ENCODE data around the gene NAP1L5.

Gene NAP1L5

GRCh38 chr4:88736264-88736663, 38.6 kb upstream of the NAP1L5 start:
- WGBS, 2 experiments (ENCODE audit: insufficient coverage in 2 of 2), result 80 to 100% methylated on average over 3 of the region's 3 CpGs
- peaks cover 34% of the 10 kb centered on the region for H3K36me3 ChIP-seq (ENCODE audit: control insufficient read depth, insufficient read depth, low read length)
- H3K27ac ChIP-seq (ENCODE audit: low read depth, low read length, severe bottlenecking), result no peak overlapping the region
- no peaks in the 10 kb centered on the region for H3K9me3 ChIP-seq (ENCODE audit: control insufficient read depth, low read length)
- H3K4me3 ChIP-seq (ENCODE audit: extremely low read depth, insufficient read depth, low read length, poor library complexity, severe bottlenecking), result no peak overlapping the region
- H3K4me1 ChIP-seq (ENCODE audit: control insufficient read depth, insufficient read depth, low read length, poor library complexity, severe bottlenecking), result no peaks in the 10 kb centered on the region

- H3K9me3 ChIP-seq (ENCODE audit: control insufficient read depth, low read length), result no peaks in the 10 kb centered on the region
- H3K27ac ChIP-seq (ENCODE audit: low read depth, low read length, severe bottlenecking), result no peak overlapping the region
- H3K36me3 ChIP-seq (ENCODE audit: control insufficient read depth, insufficient read depth, low read length), result peaks cover 34% of the 10 kb centered on the region
- H3K4me3 ChIP-seq (ENCODE audit: extremely low read depth, insufficient read depth, low read length, poor library complexity, severe bottlenecking), result no peak overlapping the region
- H3K4me1 ChIP-seq (ENCODE audit: control insufficient read depth, insufficient read depth, low read length, poor library complexity, severe bottlenecking), result no peaks in the 10 kb centered on the region
- no CpG with 5 or more reads among the region's 1 CpG for WGBS, 2 experiments (ENCODE audit: insufficient coverage in 2 of 2)
Observed at GRCh38 chr4:88735564-88735963, 37.9 kb upstream of the NAP1L5 start.

- Histone ChIP-seq H3K9me3 (ENCODE audit: control insufficient read depth, low read length) (no peaks in the 10 kb centered on the region), H3K27ac (ENCODE audit: low read depth, low read length, severe bottlenecking) (no peak overlapping the region), H3K36me3 (ENCODE audit: control insufficient read depth, insufficient read depth, low read length) (peaks cover 39% of the 10 kb centered on the region), H3K4me1 (ENCODE audit: control insufficient read depth, insufficient read depth, low read length, poor library complexity, severe bottlenecking) (no peaks in the 10 kb centered on the region), H3K4me3 (ENCODE audit: extremely low read depth, insufficient read depth, low read length, poor library complexity, severe bottlenecking) (no peak overlapping the region)
- 93 to 95% methylated on average over 3 of the region's 3 CpGs for WGBS, 2 experiments (ENCODE audit: insufficient coverage in 2 of 2)
Observed at GRCh38 chr4:88734403-88734949, 36.8 kb upstream of the NAP1L5 start.

GRCh38 chr4:88732714-88733368, 35.2 kb upstream of the NAP1L5 start:
- peaks cover 41% of the 10 kb centered on the region for H3K36me3 ChIP-seq (ENCODE audit: control insufficient read depth, insufficient read depth, low read length)
- no peaks in the 10 kb centered on the region for H3K4me1 ChIP-seq (ENCODE audit: control insufficient read depth, insufficient read depth, low read length, poor library complexity, severe bottlenecking)
- H3K27ac ChIP-seq (ENCODE audit: low read depth, low read length, severe bottlenecking), result no peak overlapping the region
- H3K9me3 ChIP-seq (ENCODE audit: control insufficient read depth, low read length), result no peaks in the 10 kb centered on the region
- WGBS, 2 experiments (ENCODE audit: insufficient coverage in 2 of 2), result 93% methylated on average over 4 of the region's 5 CpGs; no CpG with 5 or more reads in 1 of the 2 experiments
- no peak overlapping the region for H3K4me3 ChIP-seq (ENCODE audit: extremely low read depth, insufficient read depth, low read length, poor library complexity, severe bottlenecking)

GRCh38 chr4:88731381-88731780, 33.8 kb upstream of the NAP1L5 start:
- no peaks in the 10 kb centered on the region for H3K9me3 ChIP-seq (ENCODE audit: control insufficient read depth, low read length)
- H3K4me3 ChIP-seq (ENCODE audit: extremely low read depth, insufficient read depth, low read length, poor library complexity, severe bottlenecking), result no peak overlapping the region
- WGBS, 2 experiments (ENCODE audit: insufficient coverage in 2 of 2), result 93 to 96% methylated on average over 4 of the region's 4 CpGs
- peaks cover 40% of the 10 kb centered on the region for H3K36me3 ChIP-seq (ENCODE audit: control insufficient read depth, insufficient read depth, low read length)
- H3K4me1 ChIP-seq (ENCODE audit: control insufficient read depth, insufficient read depth, low read length, poor library complexity, severe bottlenecking), result no peaks in the 10 kb centered on the region
- H3K27ac ChIP-seq (ENCODE audit: low read depth, low read length, severe bottlenecking), result no peak overlapping the region

- H3K36me3 ChIP-seq (ENCODE audit: control insufficient read depth, insufficient read depth, low read length), result peaks cover 36% of the 10 kb centered on the region
- 81 to 100% methylated on average over 3 to 5 of the region's 5 CpGs for WGBS, 2 experiments (ENCODE audit: insufficient coverage in 2 of 2)
Observed at GRCh38 chr4:88730811-88731210, 33.2 kb upstream of the NAP1L5 start.

GRCh38 chr4:88729146-88729760, 31.6 kb upstream of the NAP1L5 start:
- no peak overlapping the region for H3K27ac ChIP-seq (ENCODE audit: low read depth, low read length, severe bottlenecking)
- no peak overlapping the region for H3K4me3 ChIP-seq (ENCODE audit: extremely low read depth, insufficient read depth, low read length, poor library complexity, severe bottlenecking)
- no peaks in the 10 kb centered on the region for H3K9me3 ChIP-seq (ENCODE audit: control insufficient read depth, low read length)
- H3K36me3 ChIP-seq (ENCODE audit: control insufficient read depth, insufficient read depth, low read length), result peaks cover 31% of the 10 kb centered on the region
- WGBS, 2 experiments (ENCODE audit: insufficient coverage in 2 of 2), result 83 to 84% methylated on average over 2 of the region's 6 CpGs
- H3K4me1 ChIP-seq (ENCODE audit: control insufficient read depth, insufficient read depth, low read length, poor library complexity, severe bottlenecking), result no peaks in the 10 kb centered on the region

More at GRCh38 chr4:88730811-88731210, 33.2 kb upstream of the NAP1L5 start:
- H3K4me3 ChIP-seq (ENCODE audit: extremely low read depth, insufficient read depth, low read length, poor library complexity, severe bottlenecking), result no peak overlapping the region
- H3K4me1 ChIP-seq (ENCODE audit: control insufficient read depth, insufficient read depth, low read length, poor library complexity, severe bottlenecking), result no peaks in the 10 kb centered on the region
- no peaks in the 10 kb centered on the region for H3K9me3 ChIP-seq (ENCODE audit: control insufficient read depth, low read length)
- no peak overlapping the region for H3K27ac ChIP-seq (ENCODE audit: low read depth, low read length, severe bottlenecking)

- no peak overlapping the region for H3K27ac ChIP-seq (ENCODE audit: low read depth, low read length, severe bottlenecking)
- H3K36me3 ChIP-seq (ENCODE audit: control insufficient read depth, insufficient read depth, low read length), result peaks cover 31% of the 10 kb centered on the region
- H3K9me3 ChIP-seq (ENCODE audit: control insufficient read depth, low read length), result no peaks in the 10 kb centered on the region
- WGBS, 2 experiments (ENCODE audit: insufficient coverage in 2 of 2), result 98 to 100% methylated on average over 6 of the region's 6 CpGs
- no peaks in the 10 kb centered on the region for H3K4me1 ChIP-seq (ENCODE audit: control insufficient read depth, insufficient read depth, low read length, poor library complexity, severe bottlenecking)
- H3K4me3 ChIP-seq (ENCODE audit: extremely low read depth, insufficient read depth, low read length, poor library complexity, severe bottlenecking), result no peak overlapping the region
Observed at GRCh38 chr4:88728146-88728545, 30.5 kb upstream of the NAP1L5 start.

- no peak overlapping the region for H3K4me3 ChIP-seq (ENCODE audit: extremely low read depth, insufficient read depth, low read length, poor library complexity, severe bottlenecking)
- peaks cover 28% of the 10 kb centered on the region for H3K36me3 ChIP-seq (ENCODE audit: control insufficient read depth, insufficient read depth, low read length)
- no CpG with 5 or more reads among the region's 2 CpGs for WGBS, 2 experiments (ENCODE audit: insufficient coverage in 2 of 2)
- no peak overlapping the region for H3K27ac ChIP-seq (ENCODE audit: low read depth, low read length, severe bottlenecking)
- no peaks in the 10 kb centered on the region for H3K9me3 ChIP-seq (ENCODE audit: control insufficient read depth, low read length)
- H3K4me1 ChIP-seq (ENCODE audit: control insufficient read depth, insufficient read depth, low read length, poor library complexity, severe bottlenecking), result no peaks in the 10 kb centered on the region
Observed at GRCh38 chr4:88725986-88726385, 28.4 kb upstream of the NAP1L5 start.

GRCh38 chr4:88725143-88725542, 27.5 kb upstream of the NAP1L5 start:
- 71 to 85% methylated on average over 2 to 4 of the region's 4 CpGs for WGBS, 2 experiments (ENCODE audit: insufficient coverage in 2 of 2)
- Histone ChIP-seq H3K4me1 (ENCODE audit: control insufficient read depth, insufficient read depth, low read length, poor library complexity, severe bottlenecking) (no peaks in the 10 kb centered on the region), H3K4me3 (ENCODE audit: extremely low read depth, insufficient read depth, low read length, poor library complexity, severe bottlenecking) (no peak overlapping the region), H3K36me3 (ENCODE audit: control insufficient read depth, insufficient read depth, low read length) (peaks cover 21% of the 10 kb centered on the region), H3K27ac (ENCODE audit: low read depth, low read length, severe bottlenecking) (no peak overlapping the region), H3K9me3 (ENCODE audit: control insufficient read depth, low read length) (no peaks in the 10 kb centered on the region)

- Histone ChIP-seq H3K4me1 (ENCODE audit: control insufficient read depth, insufficient read depth, low read length, poor library complexity, severe bottlenecking) (no peaks in the 10 kb centered on the region), H3K4me3 (ENCODE audit: extremely low read depth, insufficient read depth, low read length, poor library complexity, severe bottlenecking) (no peak overlapping the region)
- 80 to 100% methylated on average over 1 of the region's 2 CpGs for WGBS, 2 experiments (ENCODE audit: insufficient coverage in 2 of 2)
Observed at GRCh38 chr4:88724406-88724805, 26.8 kb upstream of the NAP1L5 start.

More at GRCh38 chr4:88724406-88724805, 26.8 kb upstream of the NAP1L5 start:
- Histone ChIP-seq H3K27ac (ENCODE audit: low read depth, low read length, severe bottlenecking) (no peak overlapping the region), H3K9me3 (ENCODE audit: control insufficient read depth, low read length) (no peaks in the 10 kb centered on the region), H3K36me3 (ENCODE audit: control insufficient read depth, insufficient read depth, low read length) (peaks cover 18% of the 10 kb centered on the region)

Data from mesodermal cell (in vitro differentiated cells).